ENCODE data around the gene SLC6A12.

DNA sequence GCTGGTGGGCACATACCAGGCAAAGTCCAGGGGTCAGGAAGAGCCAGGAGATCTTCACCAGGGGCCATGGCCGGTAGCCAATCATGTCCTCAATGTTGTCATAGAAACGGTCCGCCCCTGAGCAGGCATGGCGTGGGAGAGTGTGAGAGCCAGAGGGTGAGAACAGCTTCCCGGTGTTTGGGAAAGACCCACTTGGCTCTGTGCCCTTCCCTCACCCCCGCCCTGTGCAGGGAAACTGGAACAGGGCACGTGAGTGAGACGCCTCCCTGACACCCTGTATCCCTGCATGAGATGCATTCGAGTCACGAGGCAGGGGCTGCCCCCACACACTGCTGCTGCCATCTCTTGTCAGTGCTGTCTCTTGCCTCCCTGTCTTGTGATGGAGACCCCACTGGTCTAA lies 20.7 kb downstream of the SLC6A12 start:
- TF ChIP-seq, protein P1, sequence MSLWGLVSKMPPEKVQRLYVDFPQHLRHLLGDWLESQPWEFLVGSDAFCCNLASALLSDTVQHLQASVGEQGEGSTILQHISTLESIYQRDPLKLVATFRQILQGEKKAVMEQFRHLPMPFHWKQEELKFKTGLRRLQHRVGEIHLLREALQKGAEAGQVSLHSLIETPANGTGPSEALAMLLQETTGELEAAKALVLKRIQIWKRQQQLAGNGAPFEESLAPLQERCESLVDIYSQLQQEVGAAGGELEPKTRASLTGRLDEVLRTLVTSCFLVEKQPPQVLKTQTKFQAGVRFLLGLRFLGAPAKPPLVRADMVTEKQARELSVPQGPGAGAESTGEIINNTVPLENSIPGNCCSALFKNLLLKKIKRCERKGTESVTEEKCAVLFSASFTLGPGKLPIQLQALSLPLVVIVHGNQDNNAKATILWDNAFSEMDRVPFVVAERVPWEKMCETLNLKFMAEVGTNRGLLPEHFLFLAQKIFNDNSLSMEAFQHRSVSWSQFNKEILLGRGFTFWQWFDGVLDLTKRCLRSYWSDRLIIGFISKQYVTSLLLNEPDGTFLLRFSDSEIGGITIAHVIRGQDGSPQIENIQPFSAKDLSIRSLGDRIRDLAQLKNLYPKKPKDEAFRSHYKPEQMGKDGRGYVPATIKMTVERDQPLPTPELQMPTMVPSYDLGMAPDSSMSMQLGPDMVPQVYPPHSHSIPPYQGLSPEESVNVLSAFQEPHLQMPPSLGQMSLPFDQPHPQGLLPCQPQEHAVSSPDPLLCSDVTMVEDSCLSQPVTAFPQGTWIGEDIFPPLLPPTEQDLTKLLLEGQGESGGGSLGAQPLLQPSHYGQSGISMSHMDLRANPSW (CRISPR knock-in tag; IDR thresholded peaks at IDR 0.05) = no peak
- TF ChIP-seq SMAD1 (IDR thresholded peaks at IDR 0.05; ENCODE audit: low read depth, low read length, partially characterized antibody) (no peak), ZZZ3 (IDR thresholded peaks at IDR 0.05) (no peak), SRF (CRISPR knock-in tag; IDR thresholded peaks at IDR 0.05) (no peak), POLR2A (conservative IDR thresholded peaks at IDR 0.05) (no peak), POLR2G (IDR thresholded peaks at IDR 0.05; ENCODE audit: low read depth, low read length) (no peak)
- TF ChIP-seq, protein P2, sequence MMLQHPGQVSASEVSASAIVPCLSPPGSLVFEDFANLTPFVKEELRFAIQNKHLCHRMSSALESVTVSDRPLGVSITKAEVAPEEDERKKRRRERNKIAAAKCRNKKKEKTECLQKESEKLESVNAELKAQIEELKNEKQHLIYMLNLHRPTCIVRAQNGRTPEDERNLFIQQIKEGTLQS (IDR thresholded peaks at IDR 0.05) = no peak
- TF ChIP-seq, protein P2 (CRISPR knock-in tag; conservative IDR thresholded peaks at IDR 0.05) = no peak
- TF ChIP-seq, protein P3, sequence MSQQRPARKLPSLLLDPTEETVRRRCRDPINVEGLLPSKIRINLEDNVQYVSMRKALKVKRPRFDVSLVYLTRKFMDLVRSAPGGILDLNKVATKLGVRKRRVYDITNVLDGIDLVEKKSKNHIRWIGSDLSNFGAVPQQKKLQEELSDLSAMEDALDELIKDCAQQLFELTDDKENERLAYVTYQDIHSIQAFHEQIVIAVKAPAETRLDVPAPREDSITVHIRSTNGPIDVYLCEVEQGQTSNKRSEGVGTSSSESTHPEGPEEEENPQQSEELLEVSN (IDR thresholded peaks at IDR 0.05; ENCODE audit: borderline replicate concordance in 1 of 2, extremely low read depth in 1 of 2, insufficient read depth in 1 of 2, insufficient read length in 1 of 2, low read depth in 1 of 2, low read length in 1 of 2, poor library complexity in 1 of 2, severe bottlenecking in 1 of 2) = no peak
- TF ChIP-seq, protein P4, sequence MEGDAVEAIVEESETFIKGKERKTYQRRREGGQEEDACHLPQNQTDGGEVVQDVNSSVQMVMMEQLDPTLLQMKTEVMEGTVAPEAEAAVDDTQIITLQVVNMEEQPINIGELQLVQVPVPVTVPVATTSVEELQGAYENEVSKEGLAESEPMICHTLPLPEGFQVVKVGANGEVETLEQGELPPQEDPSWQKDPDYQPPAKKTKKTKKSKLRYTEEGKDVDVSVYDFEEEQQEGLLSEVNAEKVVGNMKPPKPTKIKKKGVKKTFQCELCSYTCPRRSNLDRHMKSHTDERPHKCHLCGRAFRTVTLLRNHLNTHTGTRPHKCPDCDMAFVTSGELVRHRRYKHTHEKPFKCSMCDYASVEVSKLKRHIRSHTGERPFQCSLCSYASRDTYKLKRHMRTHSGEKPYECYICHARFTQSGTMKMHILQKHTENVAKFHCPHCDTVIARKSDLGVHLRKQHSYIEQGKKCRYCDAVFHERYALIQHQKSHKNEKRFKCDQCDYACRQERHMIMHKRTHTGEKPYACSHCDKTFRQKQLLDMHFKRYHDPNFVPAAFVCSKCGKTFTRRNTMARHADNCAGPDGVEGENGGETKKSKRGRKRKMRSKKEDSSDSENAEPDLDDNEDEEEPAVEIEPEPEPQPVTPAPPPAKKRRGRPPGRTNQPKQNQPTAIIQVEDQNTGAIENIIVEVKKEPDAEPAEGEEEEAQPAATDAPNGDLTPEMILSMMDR (IDR thresholded peaks at IDR 0.05 in 2 of 3, conservative IDR thresholded peaks at IDR 0.05 in 1 of 3; ENCODE audit: insufficient read depth in 2 of 3, low read depth in 1 of 3, low read length in 3 of 3) = no peak
